Motor neuron (in vitro differentiated cells): ENCODE measurements around the gene RNF144A. TPM values are rescaled to one million over a fixed set of nuclear protein-coding genes. Genes with fewer than 3 reads are reported as not detected.
A peak's percentile ranks its signal among the peaks of the same experiment; 100 is the strongest.

Experiments
- ATAC-seq, 8 experiments: fragments of 200-7000 bp; cut with Tn5 transposase; replicated peaks in 6 of 8; 2 replicates each; pipeline ENCODE4 v1.8.0; 2021; ENCODE audit warnings: mild to moderate bottlenecking in 8 of 8, moderate library complexity in 8 of 8
- H3K27ac ChIP-seq, 2 donors: fragments of 250-450 bp; sonication (Bioruptor Pico); 2 replicates each; pipeline ENCODE4 v1.9.0; 2021; ENCODE audit warnings: antibody characterized with exemption in 2 of 2, mild to moderate bottlenecking in 2 of 2, moderate library complexity in 1 of 2
- H3K4me1 ChIP-seq, 2 donors: fragments of 250-450 bp; sonication (Bioruptor Pico); replicated peaks in 1 of 2; 2 replicates each; pipeline ENCODE4 v1.6.1; 2021; ENCODE audit warnings: antibody characterized with exemption in 2 of 2, mild to moderate bottlenecking in 2 of 2, moderate library complexity in 1 of 2
- H3K4me3 ChIP-seq, 5 donors: fragments of 250-450 bp; sonication (Bioruptor Pico); 2 replicates each; pipeline ENCODE4 v1.9.0; 2021; ENCODE audit warnings: antibody characterized with exemption in 5 of 5, mild to moderate bottlenecking in 5 of 5, moderate library complexity in 4 of 5
- WGBS, 10 experiments: fragments of 450-650 bp; shearing (Covaris generic); methylation state at CpG; one replicate each; pipeline ENCODE4 v1.0.0; 2022; 5-methylcytosine and 5-hydroxymethylcytosine counted together
- in situ Hi-C, 9 experiments: fragments of 400-800 bp; cut with MboI; loops; one replicate each; pipeline ENCODE4 v1.15.0; 2021; ENCODE audit warnings: low sequenced_read_pairs in 9 of 9, low pct_unique_long_range_greater_than_20kb in 2 of 9; ENCODE audit not compliant: unreplicated experiment in 9 of 9
- total RNA-seq, 8 experiments: library from RNA; unstranded; fragments of 300-600 nt; gene quantifications; 2 replicates each; pipeline versions ENCODE4 v1.2.3 to v1.2.4, GENCODE V29; 2022

Gene RNF144A
- total RNA-seq, 8 experiments from 2014 or later, result 8.3 to 34.8 (median 22.5) TPM

DNA sequence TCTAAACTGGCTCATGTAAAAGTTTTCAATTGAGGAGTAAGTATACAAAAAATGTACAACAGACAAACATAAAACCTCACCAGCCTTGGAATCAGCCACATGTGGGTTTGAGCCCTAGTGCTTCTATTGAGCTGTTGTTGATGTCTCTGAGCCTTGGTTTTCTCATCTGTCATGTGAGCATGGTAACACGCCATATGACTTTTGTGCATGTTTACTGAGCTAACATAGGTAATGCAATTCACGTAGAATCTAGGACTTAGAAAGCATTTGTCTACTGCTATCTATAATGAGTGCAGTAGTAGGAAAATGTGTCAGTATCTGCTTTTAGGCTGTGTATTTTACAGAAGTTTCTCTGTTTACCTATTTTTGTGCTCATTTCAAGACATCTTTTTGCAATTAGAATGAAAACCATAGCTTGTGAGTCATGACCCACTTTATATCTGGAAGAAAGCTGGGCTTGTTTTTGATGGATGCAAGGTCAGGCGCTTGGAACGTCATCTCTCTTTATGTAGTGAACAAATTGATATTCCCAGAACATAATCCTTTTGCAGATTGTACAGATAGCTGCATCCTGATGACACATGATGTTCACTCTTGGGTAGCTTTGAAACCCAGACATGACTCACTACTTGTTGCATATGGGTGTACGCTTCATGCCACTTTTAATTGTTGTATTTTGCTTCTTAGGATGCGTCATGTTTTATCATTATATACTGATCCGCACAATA is 94.3 kb downstream of the RNF144A start:
- no peak overlapping the region for H3K4me3 ChIP-seq
- peaks cover 74 to 81% of the 10 kb centered on the region in 2 donors for H3K4me1 ChIP-seq
- no peak overlapping the region for H3K27ac ChIP-seq
- in situ Hi-C loops, result loop anchor here in 1 of 9 experiments (25.0 kb wide), 1 partner anchor 99 kb away; the partner anchor contains the start of gene RNF144A
- WGBS, 10 experiments, result 16 to 85% (median 70%) methylated on average over 2 to 7 of the region's 7 CpGs; no CpG with 5 or more reads in 2 of the 10 experiments
- ATAC-seq, result peak; percentile 38 to 77 (median 68)

DNA sequence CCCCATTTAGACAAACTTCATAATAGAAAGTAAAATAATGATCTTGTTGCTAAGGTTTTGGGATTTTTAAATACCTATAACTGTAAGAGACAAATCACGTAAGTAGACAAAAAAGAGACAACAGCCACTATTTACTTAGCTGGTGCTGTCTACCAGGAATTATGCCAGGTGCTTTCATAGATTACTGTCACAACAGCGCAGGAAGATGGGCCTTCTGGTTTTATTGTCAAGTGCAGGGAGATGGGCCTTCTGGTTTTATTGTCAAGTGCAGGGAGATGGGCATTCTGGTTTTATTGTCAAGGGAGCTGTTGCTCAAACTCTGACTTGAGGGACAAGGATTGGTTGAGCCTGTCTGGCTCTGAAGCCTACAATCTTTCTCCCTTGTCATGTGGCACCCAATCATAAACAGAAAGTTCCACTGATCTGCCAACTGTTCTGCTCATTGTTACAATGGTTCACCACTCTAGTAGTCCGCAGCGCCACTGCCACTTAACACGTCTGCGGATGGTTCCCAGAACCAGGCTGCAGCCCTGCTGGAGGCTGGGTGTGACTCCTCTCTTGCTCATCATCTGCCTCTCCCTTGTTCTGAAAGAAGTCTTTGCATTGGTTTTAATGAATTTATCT is 95.0 kb downstream of the RNF144A start:
- Histone ChIP-seq H3K4me3 (no peak overlapping the region), H3K27ac (no peak overlapping the region), H3K4me1 (peaks cover 76 to 82% of the 10 kb centered on the region in 2 donors)
- in situ Hi-C loops, result loop anchor here in 1 of 9 experiments (25.0 kb wide), 1 partner anchor 100 kb away; the partner anchor contains the start of gene RNF144A
- WGBS, 10 experiments, result 18 to 100% (median 94%) methylated on average over 1 to 5 of the region's 6 CpGs; no CpG with 5 or more reads in 1 of the 10 experiments
- peak in 2 of 8 experiments; percentile 42 to 56 for ATAC-seq

DNA sequence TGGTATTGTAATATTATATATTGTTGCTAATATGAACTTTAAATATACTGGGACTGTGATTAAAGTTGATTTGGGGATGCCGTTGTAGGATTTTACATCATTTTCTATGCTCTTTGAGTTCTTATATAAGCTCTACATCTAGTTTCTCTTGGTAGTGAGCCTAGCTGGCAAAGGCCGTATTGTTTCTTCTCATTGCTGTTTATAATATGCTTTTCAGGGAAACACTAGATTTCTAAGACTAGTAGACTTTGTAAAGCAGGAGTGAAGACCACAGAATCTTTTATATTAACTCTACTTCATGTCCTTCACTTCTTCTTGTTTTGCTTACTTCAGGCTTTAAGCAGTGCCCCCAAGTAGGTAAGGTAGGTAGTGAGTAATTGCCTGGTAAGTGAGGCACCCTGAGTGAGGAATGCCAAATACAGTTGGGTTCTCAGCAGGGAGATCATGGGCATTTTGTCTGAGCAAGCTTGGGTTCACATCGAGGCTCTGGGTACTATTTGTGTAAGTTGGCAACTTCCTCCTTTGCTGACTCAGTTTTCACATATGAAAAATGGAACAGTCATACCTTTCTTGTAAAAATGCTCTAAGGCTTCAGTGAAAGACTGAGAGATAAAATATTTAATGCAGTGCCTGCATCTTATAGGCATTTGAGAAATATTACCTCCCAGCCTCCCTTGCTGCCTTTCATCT is 96.4 kb downstream of the RNF144A start:
- 63 to 100% (median 76%) methylated on average over 1 to 3 of the region's 3 CpGs for WGBS, 10 experiments
- no peak for ATAC-seq
- Histone ChIP-seq H3K4me1 (peaks cover 77 to 82% of the 10 kb centered on the region in 2 donors), H3K4me3 (no peak overlapping the region), H3K27ac (no peak overlapping the region)
- in situ Hi-C loops, result loop anchor here in 1 of 9 experiments (25.0 kb wide), 1 partner anchor 101 kb away; the partner anchor contains the start of gene RNF144A

DNA sequence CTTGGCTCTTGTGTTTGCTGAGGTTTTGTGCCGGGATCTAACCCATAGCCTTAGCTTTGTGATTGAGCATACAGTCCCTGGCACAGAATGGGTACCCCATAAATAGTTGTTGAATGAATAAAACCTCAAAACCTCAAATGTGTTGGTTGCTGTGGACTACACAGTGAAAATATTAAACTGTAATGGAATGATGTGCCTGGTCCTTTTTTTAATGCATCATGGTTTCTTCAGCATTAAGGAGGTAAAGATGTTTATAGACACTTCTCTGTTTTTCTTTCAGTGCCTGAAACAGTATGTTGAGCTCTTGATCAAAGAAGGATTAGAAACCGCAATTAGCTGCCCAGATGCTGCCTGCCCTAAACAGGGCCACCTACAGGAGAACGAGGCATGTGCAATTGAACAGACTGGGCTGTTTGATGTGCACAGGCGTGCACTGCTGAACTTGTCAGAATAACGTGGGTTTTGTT is 97.0 kb downstream of the RNF144A start:
- Histone ChIP-seq H3K27ac (no peak overlapping the region), H3K4me1 (peaks cover 82 to 83% of the 10 kb centered on the region in 2 donors), H3K4me3 (no peak overlapping the region)
- WGBS, 10 experiments, result 17 to 100% (median 60%) methylated on average over 1 to 5 of the region's 5 CpGs; no CpG with 5 or more reads in 1 of the 10 experiments
- in situ Hi-C loops, result loop anchor here in 1 of 9 experiments (25.0 kb wide), 1 partner anchor 102 kb away; the partner anchor contains the start of gene RNF144A
- peak in 3 of 8 experiments; percentile 3 to 33 (median 7) for ATAC-seq

DNA sequence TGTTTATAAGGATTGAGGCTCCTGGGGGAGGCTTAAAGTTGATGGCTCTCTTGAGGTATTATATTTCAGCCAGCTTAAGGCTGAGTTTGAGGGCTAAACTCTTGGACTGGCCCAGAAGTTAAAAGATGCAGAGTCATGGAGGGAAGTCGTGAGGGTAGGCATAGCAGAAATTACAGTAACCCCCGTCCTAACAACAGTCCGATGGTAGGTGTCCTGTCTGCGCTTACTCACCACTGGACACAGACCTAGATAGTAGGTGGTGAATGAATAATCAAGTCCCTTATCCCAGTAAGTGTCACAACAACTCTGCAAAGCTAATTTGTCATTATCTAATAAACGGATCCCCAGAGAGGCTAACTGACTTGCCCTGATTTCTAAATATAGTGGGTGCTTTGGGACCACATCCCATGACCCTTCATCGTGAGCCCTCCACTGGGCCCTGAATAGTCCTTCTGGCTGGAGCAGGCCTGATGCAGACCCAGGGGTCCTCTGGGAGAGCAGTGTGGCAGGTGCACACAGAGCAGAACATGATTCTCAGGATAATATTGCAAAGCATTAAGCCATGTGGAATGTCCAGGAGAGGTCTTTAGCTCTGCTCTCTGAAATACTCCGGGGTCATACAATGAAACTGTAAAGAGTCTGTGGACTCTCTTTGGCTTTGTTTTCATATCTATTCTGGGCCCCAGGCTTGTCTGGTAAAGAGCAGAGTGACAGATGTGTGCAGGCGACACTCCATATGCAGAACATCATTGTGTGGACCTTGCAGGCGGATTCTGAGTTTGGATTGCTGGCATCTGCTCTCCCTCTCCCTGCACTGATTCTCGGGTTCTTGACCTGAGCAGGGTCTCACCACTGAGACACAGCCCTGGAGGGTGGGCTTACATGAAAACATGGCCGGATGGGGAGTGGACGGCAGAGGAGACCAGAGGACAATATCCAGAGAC is 98.1 kb downstream of the RNF144A start:
- Histone ChIP-seq H3K27ac (peak overlapping the region; percentile 5 to 53), H3K4me3 (no peak overlapping the region), H3K4me1 (peaks cover 75 to 79% of the 10 kb centered on the region in 2 donors)
- WGBS, 10 experiments, result 40 to 75% (median 66%) methylated on average over 2 to 9 of the region's 12 CpGs
- ATAC-seq, result peak in 6 of 8 experiments; percentile 9 to 75 (median 59)
- in situ Hi-C loops, result loop anchor here in 1 of 9 experiments (25.0 kb wide), 1 partner anchor 103 kb away; the partner anchor contains the start of gene RNF144A

DNA sequence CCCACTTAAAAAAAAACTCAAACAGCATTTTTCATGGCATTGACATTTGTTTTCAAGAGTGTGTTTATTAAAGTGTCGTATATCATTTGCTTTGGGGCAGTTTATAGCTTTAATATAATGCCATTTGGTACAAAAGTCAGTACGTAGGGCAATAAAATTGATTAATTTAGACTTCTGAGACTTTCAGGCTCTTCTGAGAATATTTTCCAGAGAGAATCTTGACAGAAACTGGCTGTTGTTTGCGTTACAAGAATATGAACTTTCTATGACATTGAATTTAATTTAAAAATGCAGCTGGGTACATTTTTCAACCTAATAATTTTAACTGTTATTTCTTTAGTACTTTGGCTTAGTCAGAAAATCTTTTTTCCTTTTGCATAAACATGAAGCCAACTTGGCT is 98.9 kb downstream of the RNF144A start:
- H3K27ac ChIP-seq, result no peak overlapping the region
- in situ Hi-C loops, result loop anchor here in 1 of 9 experiments (25.0 kb wide), 1 partner anchor 104 kb away; the partner anchor contains the start of gene RNF144A
- WGBS, 10 experiments, result 28 to 100% (median 64%) methylated on average over 1 to 3 of the region's 3 CpGs
- no peak for ATAC-seq
- H3K4me1 ChIP-seq, result peaks cover 66 to 70% of the 10 kb centered on the region in 2 donors
- H3K4me3 ChIP-seq, result no peak overlapping the region

DNA sequence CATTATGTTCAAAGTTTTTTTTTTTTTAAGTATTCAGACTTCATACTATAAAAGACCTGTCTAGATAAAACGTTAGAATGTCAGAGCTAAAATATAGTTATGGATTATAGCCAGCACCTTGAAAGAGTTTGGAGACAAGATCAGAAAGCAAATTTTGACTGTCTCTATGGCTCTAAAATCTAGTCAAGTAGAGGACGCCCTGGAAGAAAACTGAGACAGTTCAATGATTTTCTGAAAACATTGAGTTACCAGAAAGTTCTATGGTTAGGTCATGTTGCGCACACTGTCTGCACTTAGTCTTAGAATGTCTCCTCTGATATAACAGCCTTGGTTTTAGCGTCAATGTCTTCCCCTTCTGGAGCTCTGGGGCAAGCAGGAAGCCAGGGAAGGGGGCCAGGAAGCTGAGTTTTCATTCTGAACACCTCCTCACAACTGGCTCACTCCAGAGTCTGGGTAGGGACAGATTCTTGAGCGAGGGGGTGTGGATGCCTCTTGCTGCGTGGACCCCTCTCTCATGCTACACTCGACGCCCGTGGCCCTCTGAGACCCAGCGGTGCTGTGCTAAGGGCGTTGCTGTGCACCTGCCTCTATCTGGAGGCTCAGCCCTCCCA is 99.5 kb downstream of the RNF144A start:
- WGBS, 10 experiments, result 55 to 100% (median 77%) methylated on average over 1 to 4 of the region's 11 CpGs
- in situ Hi-C loops, result loop anchor here in 1 of 9 experiments (25.0 kb wide), 1 partner anchor 104 kb away; the partner anchor contains the start of gene RNF144A
- Histone ChIP-seq H3K4me3 (no peak overlapping the region), H3K27ac (no peak overlapping the region), H3K4me1 (peaks cover 61 to 65% of the 10 kb centered on the region in 2 donors)
- no peak for ATAC-seq

DNA sequence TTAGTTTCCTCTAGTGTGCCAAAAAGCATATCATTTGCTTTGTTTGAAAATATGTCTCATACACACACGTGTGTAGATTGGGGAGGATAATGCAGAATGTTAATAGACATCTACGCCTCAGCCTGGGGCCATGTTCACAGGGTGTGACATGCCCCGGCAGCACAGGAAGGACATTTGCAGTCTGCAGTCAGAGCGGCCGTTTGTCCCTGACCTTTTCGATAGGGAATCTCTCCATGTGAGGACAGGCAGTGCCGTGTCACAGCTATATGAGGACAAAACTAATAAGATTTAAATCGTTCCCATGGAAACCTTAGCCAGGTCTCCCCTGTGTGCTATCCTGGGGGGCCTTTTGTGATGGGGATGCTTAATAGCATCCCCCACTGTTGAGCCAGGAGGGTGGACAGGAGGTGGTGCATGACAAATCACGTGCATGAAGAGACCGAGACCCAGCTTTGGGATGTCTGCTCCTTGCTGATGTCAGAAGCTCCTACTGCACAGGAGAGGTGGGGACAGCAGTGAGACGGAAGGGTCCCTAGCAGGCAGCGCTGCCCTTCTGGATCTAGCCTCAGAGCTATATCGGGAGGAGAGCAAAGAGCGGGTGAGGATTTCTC is 100.6 kb downstream of the RNF144A start:
- peak; percentile 64 to 91 (median 79) for ATAC-seq
- no peak overlapping the region for H3K4me3 ChIP-seq
- H3K4me1 ChIP-seq, result peaks cover 60 to 61% of the 10 kb centered on the region in 2 donors
- peak overlapping the region; percentile 34 to 78 for H3K27ac ChIP-seq
- WGBS, 10 experiments, result 0 to 50% (median 21%) methylated on average over 1 to 7 of the region's 14 CpGs; no CpG with 5 or more reads in 3 of the 10 experiments
- in situ Hi-C loops, result loop anchor here in 1 of 9 experiments (25.0 kb wide), 1 partner anchor 105 kb away; the partner anchor contains the start of gene RNF144A

DNA sequence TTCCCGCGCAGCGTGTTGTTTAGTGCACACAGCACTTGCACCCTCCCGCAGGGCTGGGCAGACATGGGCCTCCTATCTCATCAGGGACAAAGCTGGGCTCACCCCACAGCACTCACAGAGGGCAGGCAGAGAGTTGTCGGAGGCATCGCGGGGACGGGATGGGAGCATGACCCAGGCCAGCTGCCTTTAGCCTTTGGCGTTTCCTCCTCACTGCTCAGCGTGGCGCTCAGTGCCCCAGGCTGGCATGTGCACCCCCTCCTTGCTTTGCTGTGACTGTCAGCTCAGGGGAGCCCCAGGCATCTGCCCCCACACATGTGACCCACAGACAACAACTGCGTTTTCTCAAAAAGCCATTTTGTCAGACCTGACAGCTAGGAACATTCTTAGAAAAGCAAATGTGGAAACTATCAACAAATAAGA is 101.1 kb downstream of the RNF144A start:
- Histone ChIP-seq H3K4me3 (no peak overlapping the region), H3K27ac (peak overlapping the region; percentile 34 to 78), H3K4me1 (peaks cover 63 to 66% of the 10 kb centered on the region in 2 donors)
- WGBS, 10 experiments, result 50 to 100% (median 77%) methylated on average over 1 to 5 of the region's 12 CpGs; no CpG with 5 or more reads in 6 of the 10 experiments
- in situ Hi-C loops, result loop anchor here in 1 of 9 experiments (25.0 kb wide), 1 partner anchor 106 kb away; the partner anchor contains the start of gene RNF144A
- peak in 1 of 8 experiments; percentile 21 for ATAC-seq

DNA sequence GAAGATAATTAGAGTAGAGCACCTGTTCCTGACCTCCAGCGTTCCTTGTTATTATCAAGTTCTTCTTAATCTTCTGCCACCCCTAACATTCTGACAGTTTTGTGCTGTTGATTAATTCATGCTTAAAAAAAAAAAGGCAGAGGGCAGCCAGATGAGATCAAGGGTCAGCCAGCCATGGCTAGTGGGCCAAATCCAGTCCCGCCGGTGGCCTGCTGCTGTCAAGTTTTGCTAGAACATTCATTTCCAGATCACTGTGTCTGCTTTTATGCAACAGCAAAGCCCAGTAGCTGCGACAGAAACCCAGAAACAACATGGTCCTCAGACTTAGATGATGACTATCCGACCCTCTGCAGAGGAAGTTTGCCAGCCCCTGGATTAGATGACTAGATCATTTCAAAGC is 101.6 kb downstream of the RNF144A start:
- no peak for ATAC-seq
- no peak overlapping the region for H3K4me3 ChIP-seq
- in situ Hi-C loops, result loop anchor here in 1 of 9 experiments (25.0 kb wide), 1 partner anchor 106 kb away; the partner anchor contains the start of gene RNF144A
- no peak overlapping the region for H3K27ac ChIP-seq
- WGBS, 10 experiments, result 50 to 100% (median 71%) methylated on average over 1 to 5 of the region's 5 CpGs; no CpG with 5 or more reads in 3 of the 10 experiments
- peaks cover 68 to 71% of the 10 kb centered on the region in 2 donors for H3K4me1 ChIP-seq
